HL-60 (cell line): ENCODE data around the gene ODF2.
A peak's percentile ranks its signal among the peaks of the same experiment; 100 is the strongest.

ENCODE experiments used
- DNase-seq, 2 experiments: peaks; one replicate each; pipeline ENCODE4 v3.0.0-alpha.2; 2010 to 2020; ENCODE audit warnings: low read depth in 1 of 2, low spot score in 1 of 2
- H3K27ac ChIP-seq: fragments of 250-450 bp; sonication (Bioruptor Pico); replicated peaks from 2 replicates; pipeline ENCODE4 v1.5.1; 2020; ENCODE audit warnings: mild to moderate bottlenecking, moderate library complexity
- H3K27me3 ChIP-seq: fragments of 250-450 bp; sonication (Bioruptor Pico); 2 replicates; pipeline ENCODE4 v1.5.1; 2021; ENCODE audit warnings: mild to moderate bottlenecking, moderate library complexity; ENCODE audit not compliant: insufficient read depth, poor library complexity, severe bottlenecking
- H3K4me3 ChIP-seq: replicated peaks from 2 replicates; pipeline ENCODE4 v1.5.1; 2011; ENCODE audit warnings: mild to moderate bottlenecking, control low read depth, low read length; ENCODE audit not compliant: insufficient read depth
- GABPA ChIP-seq: IDR thresholded peaks from 2 replicates; pipeline ENCODE4 v1.6.1; 2012; ENCODE audit warnings: low read depth
- POLR2AphosphoS5 ChIP-seq: IDR thresholded peaks from 2 replicates; pipeline ENCODE4 v1.6.1; 2012; ENCODE audit warnings: low read depth
- SPI1 ChIP-seq: IDR thresholded peaks from 2 replicates; pipeline ENCODE4 v1.6.1; 2012; ENCODE audit warnings: low read depth, mild to moderate bottlenecking, borderline replicate concordance
- TF ChIP-seq, protein P1 (sequence below): IDR thresholded peaks from 2 replicates; pipeline ENCODE4 v1.6.1; 2012; ENCODE audit warnings: low read depth; ENCODE audit not compliant: insufficient replicate concordance
- TF ChIP-seq, protein P2 (sequence below): IDR thresholded peaks from one replicate; pipeline ENCODE4 v1.5.1; 2011; ENCODE audit warnings: low read length, control low read depth, inconsistent platforms; ENCODE audit not compliant: insufficient read depth

The ODF2 gene

DNA sequence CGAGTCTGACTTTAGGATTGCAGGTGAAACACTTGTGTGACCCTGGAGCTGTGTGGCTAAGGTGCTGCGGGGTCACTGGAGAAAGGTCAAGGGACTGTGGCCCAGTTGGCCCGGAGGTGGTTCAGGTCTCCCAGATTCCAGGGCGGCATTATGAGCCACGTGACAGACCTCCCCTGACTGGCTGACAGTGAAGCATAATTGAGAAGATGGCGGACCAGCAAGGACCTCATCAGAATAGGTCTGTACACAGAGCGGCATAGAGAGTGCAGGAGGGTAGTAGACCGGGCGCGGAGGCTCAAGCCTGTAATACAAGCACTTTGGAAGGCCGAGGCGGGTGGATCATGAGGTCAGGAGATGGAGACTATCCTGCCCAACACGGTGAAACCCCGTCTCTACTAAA is 815 bp upstream of the ODF2 start:
- Histone ChIP-seq H3K27me3 (no peaks in the 10 kb centered on the region), H3K4me3 (no peak overlapping the region), H3K27ac (no peak overlapping the region)
- no peak for DNase-seq
- TF ChIP-seq, protein P1, sequence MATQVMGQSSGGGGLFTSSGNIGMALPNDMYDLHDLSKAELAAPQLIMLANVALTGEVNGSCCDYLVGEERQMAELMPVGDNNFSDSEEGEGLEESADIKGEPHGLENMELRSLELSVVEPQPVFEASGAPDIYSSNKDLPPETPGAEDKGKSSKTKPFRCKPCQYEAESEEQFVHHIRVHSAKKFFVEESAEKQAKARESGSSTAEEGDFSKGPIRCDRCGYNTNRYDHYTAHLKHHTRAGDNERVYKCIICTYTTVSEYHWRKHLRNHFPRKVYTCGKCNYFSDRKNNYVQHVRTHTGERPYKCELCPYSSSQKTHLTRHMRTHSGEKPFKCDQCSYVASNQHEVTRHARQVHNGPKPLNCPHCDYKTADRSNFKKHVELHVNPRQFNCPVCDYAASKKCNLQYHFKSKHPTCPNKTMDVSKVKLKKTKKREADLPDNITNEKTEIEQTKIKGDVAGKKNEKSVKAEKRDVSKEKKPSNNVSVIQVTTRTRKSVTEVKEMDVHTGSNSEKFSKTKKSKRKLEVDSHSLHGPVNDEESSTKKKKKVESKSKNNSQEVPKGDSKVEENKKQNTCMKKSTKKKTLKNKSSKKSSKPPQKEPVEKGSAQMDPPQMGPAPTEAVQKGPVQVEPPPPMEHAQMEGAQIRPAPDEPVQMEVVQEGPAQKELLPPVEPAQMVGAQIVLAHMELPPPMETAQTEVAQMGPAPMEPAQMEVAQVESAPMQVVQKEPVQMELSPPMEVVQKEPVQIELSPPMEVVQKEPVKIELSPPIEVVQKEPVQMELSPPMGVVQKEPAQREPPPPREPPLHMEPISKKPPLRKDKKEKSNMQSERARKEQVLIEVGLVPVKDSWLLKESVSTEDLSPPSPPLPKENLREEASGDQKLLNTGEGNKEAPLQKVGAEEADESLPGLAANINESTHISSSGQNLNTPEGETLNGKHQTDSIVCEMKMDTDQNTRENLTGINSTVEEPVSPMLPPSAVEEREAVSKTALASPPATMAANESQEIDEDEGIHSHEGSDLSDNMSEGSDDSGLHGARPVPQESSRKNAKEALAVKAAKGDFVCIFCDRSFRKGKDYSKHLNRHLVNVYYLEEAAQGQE: no peak

DNA sequence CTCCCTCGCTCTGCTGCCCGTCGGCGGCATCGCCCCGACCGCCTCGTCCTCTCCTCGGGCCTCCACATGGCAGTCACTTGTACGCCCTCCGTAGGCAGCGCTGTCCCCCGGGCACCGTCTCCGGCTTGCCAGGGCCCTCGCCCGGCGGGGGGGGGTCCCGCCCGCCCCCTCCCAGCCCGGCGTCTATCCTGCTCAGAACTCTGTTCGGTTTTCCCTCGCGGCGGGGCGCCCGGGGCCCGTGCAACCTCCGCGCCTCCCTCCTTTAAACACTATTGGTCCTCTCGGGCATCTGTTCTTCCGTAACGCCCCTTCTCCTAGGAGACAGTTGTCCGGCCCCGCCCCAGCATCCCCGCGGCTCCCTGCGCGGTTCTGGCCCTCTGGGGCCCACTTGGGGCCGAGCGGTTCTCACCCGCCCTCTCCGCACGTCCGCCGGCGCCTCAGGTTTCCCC is 831 bp downstream of the ODF2 start:
- H3K4me3 ChIP-seq: peak overlapping the region; percentile 87
- H3K27me3 ChIP-seq: no peaks in the 10 kb centered on the region
- TF ChIP-seq SPI1 (no peak), GABPA (no peak), POLR2AphosphoS5 (no peak)
- TF ChIP-seq, protein P2, sequence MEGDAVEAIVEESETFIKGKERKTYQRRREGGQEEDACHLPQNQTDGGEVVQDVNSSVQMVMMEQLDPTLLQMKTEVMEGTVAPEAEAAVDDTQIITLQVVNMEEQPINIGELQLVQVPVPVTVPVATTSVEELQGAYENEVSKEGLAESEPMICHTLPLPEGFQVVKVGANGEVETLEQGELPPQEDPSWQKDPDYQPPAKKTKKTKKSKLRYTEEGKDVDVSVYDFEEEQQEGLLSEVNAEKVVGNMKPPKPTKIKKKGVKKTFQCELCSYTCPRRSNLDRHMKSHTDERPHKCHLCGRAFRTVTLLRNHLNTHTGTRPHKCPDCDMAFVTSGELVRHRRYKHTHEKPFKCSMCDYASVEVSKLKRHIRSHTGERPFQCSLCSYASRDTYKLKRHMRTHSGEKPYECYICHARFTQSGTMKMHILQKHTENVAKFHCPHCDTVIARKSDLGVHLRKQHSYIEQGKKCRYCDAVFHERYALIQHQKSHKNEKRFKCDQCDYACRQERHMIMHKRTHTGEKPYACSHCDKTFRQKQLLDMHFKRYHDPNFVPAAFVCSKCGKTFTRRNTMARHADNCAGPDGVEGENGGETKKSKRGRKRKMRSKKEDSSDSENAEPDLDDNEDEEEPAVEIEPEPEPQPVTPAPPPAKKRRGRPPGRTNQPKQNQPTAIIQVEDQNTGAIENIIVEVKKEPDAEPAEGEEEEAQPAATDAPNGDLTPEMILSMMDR: no peak
- TF ChIP-seq, protein P1: no peak
- peak overlapping the region; percentile 85 for H3K27ac ChIP-seq
- DNase-seq: peak; percentile 42 to 74

DNA sequence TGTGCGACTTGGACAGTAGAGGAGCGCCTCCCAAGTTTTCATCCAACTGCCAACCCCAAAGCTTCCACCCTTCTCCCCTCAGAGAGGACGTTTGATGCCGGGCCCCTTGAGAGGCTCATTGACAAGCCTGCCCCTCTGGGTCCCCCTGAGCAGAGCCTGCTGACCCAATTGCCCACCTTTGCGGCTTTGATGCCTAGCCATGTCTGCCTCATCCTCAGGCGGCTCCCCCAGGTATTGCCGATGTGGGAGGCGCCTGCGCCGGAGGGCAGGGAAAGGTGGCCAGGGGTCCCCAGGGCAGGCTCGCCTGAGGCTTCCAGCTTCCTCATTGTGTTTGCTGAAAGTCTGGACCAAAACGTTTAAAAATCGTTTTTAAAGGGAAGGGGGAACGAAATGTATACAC is 1.4 kb downstream of the ODF2 start:
- H3K27me3 ChIP-seq: no peaks in the 10 kb centered on the region
- DNase-seq: no peak
- TF ChIP-seq SPI1: no peak
- TF ChIP-seq POLR2AphosphoS5: no peak
- TF ChIP-seq, protein P1: no peak
- TF ChIP-seq GABPA: no peak
- TF ChIP-seq, protein P2: no peak
- H3K27ac ChIP-seq: no peak overlapping the region; the same call in 1 of the 2 replicates
- peak overlapping the region; percentile 87 for H3K4me3 ChIP-seq

DNA sequence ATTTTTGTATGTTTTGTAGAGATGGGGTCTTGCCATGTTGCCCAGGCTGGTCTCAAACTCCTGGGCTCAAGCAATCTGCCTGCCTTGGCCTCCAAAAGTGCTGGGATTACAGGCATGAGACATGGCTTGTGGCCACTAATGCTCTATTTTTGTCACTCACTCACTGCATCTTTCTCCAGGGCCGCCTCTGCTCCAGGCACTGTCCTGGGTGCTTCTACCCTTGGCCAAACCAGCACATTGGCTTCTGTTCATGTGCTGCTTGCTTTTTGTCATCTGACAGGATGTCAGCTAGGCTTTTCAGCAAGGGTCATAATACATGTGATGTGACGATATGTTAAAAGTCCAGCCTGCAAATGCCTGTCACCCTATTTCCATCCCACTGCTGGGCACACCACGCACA is 3.2 kb downstream of the ODF2 start:
- H3K27me3 ChIP-seq: no peaks in the 10 kb centered on the region
- no peak for DNase-seq
- H3K4me3 ChIP-seq: no peak overlapping the region
- TF ChIP-seq SPI1 (no peak), POLR2AphosphoS5 (no peak), GABPA (no peak)
- TF ChIP-seq, protein P2: no peak
- TF ChIP-seq, protein P1: no peak
- H3K27ac ChIP-seq: no peak overlapping the region
